Activated CD4-positive, alpha-beta T cell treated with anti-CD3 and anti-CD28 coated beads for 1 hour (primary cell): Measurements from ENCODE around the gene AADAC.
"Not testable (repeated sequence)": the region's sequence is repeated elsewhere in the genome, so short reads cannot be mapped to it uniquely, and the experiment has no call there.

ENCODE experiments used
- DNase-seq: peaks from one replicate; pipeline ENCODE4 v3.0.0-alpha.2; 2020

AADAC gene

DNA sequence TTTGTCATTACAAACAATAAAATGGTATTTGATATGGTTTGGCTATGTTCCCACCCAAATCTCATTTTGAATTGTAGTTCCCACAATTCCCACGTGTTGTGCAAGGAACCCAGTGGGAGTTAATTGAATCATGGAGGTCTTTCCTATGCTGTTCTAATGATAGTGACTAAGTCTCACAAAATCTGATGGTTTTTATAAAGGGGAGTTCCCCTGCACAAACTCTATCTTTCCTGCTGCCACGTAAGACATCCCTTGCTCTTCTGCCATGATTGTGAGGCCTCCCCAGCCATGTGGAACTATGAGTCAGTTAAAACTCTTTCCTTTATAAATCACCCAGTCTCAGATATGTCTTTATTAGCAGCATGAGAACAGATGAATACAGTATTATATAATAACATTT, 15.4 kb upstream of the AADAC start:
- DNase-seq = no peak

DNA sequence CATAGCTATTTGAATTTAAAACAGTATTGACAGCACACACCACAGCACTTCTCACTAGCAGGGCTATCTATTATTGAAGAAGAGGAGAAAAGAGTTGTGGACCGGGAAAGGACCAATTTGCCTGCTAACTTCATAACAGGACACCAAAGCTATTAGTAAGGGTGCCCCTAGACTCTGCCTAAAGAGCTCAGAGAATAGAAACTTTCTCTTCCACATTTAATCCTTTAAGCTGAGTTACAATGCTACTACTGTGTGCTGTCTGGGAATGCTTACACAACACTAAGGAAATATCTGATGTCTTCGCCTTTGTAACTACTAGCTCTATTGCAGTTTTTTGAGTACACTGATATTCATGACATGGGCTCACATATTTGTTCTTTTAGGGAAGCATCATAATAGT, 13.5 kb upstream of the AADAC start:
- DNase-seq = no peak

DNA sequence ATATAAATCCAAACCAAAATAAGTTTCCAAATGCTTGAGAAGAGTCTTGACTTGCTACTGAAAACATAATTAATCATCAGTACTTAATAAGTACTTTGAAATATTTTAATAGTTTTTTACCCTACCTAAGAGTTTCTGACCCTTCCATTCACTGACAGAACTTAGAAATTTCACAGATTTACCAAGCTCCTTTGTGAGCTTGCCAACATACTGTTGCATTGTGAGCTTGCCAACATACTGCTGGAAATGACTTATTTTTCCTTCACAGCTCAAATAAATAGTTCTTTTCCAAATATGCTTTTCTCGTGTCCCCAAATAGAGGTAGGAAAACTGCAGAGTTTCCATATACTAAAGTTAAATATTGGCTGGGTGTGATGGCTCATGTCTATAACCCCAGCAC, 9.6 kb upstream of the AADAC start:
- no peak for DNase-seq

DNA sequence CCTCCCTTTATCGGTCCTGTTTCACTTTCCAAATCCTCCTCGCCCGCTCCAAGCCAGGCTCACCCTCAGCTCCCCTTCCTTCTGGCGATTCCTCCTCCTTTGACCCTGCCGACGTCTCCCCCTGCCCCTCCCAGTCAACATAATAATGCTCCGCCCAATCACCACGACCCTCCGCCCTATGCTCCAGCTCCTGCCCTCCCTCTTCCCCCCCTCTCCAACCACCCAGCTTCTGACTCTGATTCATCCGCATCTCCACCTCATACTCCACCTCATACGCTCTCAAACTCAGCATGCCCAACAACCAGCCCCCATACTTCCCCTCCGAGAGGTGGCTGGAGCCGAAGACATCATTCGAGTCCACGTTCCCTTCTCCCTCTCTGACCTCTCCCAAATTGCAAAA, 7.1 kb upstream of the AADAC start:
- no peak for DNase-seq

DNA sequence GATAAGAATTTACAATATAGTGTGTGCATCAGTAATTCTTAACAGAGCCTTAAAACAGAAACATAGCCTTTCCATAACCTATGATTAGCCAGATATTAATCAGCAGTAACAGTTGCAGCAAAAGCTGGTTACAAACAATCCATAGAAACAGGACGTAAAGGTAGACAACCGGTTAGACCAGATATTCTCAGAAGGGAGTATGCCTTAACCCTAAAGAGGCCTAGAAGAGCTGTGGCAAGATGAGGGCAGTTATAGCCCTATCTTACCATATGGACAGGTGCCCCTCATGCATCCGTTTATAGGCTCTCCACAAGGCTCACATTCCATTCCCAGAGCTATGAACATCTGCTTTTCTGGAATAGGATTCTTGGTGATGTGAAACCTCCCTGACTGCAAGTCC, 5.0 kb upstream of the AADAC start:
- not testable (repeated sequence) for DNase-seq

DNA sequence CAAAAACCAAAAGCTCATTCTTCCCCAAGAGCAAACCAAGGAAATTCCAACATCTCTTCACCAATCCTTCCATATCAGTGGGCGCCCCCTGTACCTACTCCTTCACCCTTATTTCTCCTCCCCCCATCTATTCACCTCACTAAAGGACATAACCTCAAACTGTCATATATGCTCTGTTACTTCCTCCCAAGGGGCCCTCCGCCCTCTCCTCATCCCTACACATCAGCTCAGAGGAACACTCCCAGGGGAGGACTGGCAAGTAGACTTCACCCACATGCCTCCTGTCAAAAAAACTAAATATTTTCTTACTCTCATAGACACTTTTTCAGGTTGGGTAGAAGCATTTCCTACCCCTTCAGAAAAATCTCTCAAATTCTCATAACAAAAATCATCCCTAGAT, 2.4 kb upstream of the AADAC start:
- DNase-seq = no peak

DNA sequence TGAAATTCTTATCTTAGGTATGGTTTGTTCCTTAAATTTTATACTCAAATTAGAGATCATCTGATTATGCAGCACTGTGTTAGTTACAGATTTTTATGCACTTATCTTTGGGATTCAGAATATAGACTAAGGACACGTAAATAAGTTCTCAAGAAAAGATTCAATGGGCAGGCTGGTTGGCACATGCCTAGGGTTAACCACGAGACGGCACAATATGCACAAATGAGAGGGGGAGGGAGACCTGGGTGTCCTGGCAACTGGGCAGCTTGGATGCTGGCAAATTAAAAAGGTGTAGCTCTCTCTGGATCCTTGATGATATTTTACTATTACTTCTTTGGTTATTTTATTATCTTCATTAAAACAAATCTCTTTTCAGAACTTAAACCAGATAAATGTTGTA, 672 bp downstream of the AADAC start:
- no peak for DNase-seq

DNA sequence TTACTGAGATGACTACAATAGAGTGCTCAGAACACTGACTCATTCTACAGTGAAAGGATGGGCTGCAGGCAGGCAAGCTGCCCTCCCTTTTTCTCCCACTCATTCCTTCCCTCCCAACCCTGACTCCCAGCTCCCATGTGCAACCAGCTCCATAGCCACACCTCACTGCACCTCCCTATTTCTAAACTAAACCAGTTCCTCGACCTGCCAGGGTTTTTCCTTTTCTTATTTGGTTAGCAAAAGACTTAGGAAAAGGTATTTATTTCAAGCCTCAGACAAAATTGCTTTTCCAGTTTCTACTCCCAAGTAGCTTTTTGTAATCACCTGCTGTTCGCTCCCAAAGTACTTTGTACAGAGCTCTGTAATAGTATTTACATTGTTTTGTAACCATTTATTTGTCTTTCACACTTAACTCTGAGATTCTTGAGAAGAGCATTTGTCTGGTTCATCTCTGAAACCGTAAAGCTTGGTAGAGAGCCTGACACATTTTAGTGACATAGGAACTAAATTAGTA, 2.2 kb downstream of the AADAC start:
- no peak for DNase-seq

DNA sequence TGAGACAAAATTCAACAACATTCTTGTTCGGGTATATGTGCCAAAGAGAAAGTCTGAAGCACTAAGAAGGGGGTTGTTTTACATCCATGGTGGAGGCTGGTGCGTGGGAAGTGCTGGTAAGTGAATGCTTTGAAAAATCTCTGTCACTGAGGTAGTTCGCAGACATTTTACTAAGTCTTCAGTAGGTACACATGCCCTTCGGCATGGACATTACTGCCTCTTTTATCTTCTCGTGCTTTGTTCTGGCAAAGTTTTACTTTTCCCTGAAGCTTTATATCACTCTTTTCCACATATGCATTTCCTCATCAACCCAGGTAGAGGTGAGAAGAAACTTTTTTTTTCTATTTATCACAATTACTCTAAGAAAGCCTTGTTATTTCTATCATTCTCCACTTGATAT, 3.6 kb downstream of the AADAC start:
- DNase-seq = no peak

DNA sequence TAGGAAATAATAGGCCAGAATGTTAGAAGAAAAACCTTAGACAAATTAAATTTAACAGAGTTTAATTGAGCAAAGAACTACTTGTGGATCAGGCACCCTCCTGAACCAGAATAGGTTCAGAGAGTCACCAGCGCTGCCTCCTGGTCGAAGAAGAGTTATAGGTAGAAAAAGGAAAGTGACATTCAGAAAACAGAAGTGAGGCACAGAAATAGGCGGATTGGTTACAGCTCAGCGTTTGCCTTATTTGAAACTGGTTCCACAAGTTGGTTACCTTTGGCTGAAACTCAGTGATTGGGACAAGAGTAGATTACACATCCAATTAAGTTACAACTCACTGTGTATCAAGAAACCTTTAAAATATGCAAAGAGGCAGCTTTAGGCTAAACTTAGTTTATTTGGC, 4.4 kb downstream of the AADAC start:
- no peak for DNase-seq

DNA sequence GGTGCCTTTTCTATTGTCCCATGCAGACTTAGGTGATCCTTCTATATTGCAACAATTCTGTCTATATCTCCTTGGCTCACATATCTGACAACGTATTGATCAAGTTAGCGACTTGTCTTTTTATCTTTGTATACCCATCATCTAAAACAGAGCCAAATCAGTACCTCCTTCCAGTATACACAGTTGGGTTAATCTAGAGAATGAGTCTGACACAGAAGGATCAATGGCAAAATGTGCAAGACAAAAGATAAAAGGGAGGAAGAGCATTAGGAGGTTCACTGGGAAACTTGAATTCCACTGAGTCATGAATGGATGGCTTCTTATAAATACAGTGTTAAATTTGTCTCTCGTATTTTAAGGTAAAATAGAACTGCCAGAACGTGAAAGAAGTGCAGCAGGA, 6.0 kb downstream of the AADAC start:
- no peak for DNase-seq

DNA sequence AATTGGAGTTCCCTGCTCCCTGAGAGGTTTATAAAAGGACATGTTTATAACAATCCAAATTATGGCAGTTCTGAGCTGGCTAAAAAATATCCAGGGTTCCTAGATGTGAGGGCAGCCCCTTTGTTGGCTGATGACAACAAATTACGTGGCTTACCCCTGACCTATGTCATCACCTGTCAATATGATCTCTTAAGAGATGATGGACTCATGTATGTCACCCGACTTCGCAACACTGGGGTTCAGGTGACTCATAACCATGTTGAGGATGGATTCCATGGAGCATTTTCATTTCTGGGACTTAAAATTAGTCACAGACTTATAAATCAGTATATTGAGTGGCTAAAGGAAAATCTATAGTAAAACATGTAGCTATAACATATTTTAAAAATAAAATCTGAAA, 13.9 kb downstream of the AADAC start:
- no peak for DNase-seq

DNA sequence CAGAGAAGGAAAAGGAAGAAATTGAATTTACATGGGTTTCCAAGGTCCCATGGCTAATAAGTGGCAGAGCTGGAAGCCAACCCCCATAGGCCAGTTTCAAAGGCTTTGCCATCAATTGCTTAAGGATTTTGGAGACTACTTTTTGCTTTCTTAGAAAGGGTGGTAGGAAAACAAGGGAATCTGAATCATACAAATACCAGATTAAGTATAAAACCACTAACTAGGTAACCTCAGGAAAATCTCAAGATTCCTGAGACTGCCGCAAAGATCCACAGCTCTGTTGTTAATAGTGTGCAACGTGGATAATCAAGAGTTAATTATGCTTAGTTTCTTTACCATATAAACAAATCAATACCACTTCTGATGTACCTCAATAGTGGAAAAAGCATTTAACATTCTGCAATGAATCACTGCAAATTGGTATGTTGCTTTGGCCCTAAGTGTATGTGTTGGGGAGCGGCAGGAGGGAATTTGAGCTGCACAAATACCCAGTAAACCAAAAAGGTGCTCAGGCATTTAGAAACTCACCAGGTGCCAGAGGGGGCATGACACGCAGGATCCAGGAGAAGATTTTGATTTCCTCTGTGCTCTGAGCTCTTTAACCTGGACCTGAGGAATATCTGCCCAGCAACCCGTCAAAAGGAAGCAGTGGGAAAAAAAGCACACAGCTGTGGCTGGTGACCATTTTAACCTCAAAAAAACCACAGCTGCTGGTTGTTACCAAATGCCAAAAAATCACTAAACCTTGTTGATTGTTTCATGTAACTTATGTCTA, 22.0 kb downstream of the AADAC start:
- DNase-seq = no peak

DNA sequence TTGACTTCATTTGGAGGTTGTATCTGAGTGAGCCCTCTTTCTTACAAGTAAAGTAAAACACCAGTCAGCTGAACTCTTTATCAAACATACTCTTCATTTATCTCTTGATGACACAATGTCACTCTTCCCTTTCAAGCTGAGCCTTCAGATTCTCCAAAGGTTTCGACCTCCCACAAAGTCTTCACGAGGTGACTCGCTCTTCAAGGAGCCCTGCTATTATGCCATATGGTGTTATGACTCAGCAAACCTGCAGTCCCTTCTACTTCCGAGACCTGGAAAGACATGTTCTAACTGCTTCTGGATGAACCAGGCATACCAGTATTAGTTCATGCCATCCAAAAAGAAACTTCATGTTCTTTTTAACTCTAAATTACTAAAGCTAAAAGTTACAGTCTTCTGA, 23.1 kb downstream of the AADAC start:
- DNase-seq = no peak

DNA sequence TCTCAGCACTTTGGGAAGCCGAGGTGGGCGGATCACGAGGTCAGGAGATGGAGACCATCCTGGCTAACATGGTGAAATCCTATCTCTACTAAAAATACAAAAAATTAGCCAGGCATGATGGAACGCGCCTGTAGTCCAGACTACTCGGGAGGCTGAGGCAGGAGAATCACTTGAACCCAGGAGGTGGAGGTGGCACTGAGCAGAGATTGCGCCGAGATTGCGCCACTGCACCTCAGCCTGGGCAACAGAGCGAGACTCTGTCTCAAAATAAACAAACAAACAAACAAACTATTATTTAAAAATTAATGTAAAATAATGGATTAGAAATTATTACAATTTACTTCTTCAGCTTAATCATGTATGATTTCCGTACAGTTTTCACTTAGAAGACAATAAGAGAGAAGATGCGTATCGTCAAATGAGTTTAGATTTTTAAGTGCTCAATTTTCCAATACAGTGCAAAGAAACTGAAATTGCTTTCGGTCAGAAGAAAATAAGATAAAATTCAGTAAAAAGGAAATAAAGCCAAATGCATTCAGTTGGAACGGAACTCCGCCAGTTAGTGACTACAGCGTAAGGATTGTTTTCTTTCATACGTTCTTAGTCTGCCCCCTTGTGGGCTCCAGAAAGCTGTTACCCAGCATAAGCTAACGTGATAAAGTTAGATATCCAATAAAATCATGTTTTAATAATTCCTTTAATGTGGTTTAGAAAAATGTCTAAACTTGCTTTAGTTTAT, 24.8 kb downstream of the AADAC start:
- no peak for DNase-seq

DNA sequence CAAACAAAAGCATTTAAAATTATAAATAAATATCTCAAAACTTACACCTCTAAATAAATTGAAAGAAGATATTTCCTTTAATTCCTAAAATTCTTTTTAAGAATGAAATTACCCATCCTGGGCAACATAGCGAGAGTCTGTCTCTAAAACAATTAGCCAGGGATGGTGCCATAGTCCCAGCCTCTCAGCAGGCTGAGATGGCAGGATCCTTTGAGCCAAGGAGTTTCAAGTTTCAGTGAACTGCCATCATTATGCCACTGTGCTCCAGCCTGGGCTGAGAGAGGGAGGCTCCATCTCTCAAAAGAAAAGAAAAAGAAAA, 25.4 kb downstream of the AADAC start:
- no peak for DNase-seq

DNA sequence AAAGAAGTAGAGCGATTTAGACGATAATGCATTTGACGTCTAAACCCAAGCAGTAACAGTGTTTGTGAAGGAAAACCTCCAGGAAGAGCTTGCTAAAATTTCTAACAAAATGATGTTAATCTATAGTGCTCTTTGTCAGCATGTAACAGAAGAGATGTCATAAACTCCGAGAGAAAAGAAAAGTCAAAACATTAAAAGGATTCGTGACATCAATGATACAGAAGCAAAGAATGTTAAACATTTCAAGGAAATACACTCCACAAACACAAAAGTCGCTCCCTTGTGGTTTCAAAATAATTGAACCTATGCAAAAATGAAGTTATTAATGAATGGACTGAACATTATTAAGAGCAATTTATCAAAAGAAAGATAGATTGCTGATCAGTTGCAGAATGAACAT, 27.9 kb downstream of the AADAC start:
- no peak for DNase-seq

DNA sequence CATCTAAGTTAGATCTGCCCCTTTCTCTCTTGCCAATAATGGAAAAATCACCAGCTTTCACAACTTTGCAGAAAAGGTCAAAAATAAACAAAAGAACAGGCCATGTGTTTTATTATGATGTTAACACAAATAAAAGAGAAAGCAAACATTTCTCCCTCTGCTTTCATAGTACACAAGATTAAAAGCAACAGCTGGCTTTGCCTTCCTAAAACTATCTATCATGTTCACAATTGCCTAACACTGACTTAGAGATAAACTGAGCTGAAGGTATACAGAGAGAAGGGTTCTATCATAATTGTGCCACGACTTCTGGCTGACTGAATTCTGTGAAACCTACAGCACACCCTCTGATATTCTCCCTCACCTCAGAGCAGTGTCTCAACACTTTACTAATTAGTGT, 29.4 kb downstream of the AADAC start:
- DNase-seq = no peak

DNA sequence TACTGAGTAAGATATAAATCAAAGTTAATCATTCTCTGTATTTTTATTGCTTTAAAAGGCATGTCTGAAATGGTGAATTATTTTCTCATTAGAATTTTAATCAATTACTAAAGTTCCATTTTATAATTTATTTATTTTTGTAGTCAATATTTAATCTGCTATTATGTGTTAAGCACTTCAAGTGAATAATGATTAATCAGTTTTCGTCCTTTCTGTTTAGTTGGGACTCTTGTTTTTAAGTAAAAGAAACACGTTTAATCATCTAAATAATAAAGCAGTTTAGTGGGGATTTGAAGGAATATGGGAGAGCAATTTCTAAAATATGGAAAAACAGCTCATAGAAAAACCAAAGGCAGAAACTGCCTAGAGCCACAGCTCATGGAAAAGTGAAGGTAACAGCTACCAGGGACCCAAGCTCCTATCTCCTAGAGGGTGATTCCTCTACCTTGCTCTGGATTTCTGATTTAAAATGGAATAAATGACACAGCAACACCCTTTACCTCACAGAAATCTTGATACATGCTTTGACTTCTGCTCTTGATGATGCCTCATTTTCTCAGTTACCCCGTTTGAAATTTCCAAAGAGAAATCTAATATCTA, 31.5 kb downstream of the AADAC start:
- no peak for DNase-seq

DNA sequence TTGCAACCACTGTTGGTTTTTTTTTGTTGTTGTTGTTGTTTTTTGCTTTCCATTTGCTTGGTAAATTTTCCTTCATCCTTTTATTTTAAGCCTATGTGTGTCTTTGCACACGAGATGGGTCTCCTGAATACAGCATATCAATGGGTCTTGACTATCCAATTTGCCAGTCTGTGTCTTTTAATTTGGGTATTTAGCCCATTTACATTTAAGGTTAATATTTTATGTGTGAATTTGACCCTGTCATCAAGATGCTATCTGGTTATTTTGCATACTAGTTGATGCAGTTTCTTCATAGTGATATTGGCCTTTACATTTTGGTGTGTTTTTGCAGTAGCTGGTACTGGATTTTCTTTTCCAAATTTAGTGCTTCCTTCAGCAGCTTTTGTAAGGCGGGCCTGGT, 36.1 kb downstream of the AADAC start:
- DNase-seq = not testable (repeated sequence)

DNA sequence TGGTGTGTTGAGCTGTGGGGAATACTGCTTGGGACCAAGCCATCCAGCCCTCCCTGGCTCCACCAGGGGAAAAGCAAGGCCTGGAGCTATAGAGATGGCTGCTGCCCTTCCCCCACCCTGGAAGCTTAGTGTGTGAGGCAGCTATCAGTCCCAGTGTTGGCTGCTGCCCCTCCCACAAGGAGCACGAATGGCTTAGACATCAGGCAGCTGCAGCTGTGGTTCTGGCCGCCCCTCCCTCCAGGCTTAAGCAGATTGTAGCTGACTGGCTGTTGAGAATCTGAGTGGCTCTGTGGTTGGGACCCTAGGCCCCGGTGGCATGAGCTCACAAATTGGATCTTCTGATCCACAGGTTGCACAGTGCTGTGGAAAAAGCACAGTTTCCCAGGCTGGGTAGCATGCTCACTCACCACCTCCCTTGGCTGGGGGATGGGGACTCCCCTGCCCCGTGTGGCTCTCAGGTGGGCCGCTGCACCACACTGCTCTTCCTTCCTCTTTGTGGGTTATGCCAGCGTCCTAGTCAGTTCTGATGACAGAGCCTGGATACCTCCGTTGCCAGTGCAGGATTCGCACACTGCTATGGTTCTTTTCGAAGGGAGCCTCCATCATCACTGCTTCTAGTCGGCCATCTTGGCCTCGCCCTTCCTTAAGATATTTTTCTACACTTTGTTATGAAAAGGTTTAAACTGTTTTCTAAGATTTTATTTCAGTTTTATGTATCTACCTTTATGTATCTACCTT, 38.3 kb downstream of the AADAC start:
- no peak for DNase-seq

DNA sequence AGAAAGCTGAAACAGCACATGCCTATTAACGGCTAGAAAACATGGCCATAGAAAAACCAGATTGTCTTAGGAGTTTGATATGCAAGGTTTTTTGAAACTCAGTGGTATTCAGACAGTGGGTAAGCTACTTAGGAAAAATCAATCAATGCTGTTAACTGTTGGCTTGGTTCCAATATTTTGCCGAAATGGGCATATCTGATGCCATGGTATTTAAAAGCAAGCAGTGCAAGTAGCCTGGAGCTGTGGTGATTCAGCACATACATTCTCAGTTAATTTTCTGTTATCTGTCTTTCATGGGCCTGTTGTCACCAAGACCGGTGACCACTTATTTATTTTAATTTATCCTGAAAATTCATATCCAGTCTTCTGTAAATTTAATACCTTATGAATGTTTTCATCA, 42.2 kb downstream of the AADAC start:
- DNase-seq = no peak

DNA sequence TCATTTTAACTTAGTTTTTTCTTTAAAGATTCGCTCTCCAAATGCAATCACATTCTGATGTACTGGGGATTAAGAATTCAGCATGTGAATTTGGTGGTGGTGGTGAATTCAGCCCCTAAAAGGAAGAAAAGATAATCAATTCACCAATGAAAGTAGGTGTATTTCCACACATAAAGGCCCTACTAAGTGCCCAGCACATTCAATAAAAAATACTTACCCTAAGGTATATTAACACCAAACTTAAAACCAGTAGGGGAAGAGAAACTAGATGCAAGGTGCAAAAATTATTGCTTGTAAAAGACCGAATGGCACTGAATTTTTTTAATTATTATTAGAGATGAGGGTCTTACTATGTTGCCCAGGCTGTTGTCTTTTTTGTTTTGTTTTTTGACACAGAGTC, 42.7 kb downstream of the AADAC start:
- no peak for DNase-seq

DNA sequence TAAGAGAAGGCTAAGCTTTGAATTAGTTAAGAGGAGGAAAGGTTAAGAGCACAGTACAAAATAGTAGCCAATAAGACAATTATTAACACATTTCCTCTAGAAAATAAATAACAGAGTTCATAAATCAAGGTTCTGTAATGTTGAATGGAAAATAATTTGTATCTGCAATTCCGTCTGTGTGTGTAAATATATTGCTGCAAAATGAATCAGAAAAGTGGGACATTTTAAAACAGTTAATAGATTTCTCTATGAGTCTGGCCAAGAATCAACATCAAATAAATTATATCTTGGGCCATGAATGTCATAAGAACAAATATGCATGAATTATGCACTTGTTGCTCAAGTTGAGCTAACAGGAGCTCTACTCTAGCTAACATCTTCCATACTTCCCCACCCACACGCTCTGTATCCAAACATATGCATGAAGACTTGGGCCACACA, 45.3 kb downstream of the AADAC start:
- no peak for DNase-seq
